ENCODE results near the gene UBL4A.

Gene UBL4A

DNA sequence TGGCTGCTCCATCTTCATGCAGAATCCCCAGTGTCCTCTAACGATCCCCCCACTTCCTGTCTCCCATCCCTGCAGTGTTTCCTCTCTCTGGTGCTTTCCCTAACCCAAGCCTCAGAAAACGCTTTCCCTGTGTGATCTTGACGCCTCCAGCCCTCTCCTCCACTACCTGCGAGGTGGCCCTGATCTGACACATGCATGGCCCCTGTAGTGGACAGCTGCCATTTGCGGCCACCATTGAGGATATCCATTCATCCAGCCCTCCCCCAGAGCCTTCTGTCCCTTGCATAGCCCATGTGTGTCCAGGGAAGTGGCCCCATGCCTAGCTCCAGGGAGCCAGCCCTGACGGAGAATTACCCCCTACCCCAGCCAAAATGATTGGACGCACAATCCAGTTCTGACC, 3.1 kb downstream of the UBL4A start:
- DNase-seq (ENCODE audit: low spot score): no peak
- FAIRE-seq: no peak

DNA sequence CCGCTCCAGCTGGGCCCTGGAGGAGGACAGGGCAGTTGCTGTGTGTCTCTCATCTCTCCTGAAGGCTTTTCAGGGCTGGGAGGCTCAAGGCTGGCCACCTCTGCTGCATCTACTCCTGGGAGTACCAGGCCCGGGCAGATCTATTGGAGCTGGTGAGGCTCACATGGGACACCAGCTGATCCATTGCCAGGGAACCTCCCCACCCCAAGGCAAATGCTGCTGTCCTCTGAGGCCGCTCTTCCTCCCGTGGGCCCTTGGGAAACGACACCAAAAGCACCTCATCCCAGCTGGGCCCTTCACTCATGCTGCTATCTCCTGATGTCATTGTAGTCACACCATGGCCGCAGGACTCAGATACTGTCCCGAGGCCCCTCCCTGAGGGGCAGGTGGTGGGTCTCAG, 3.6 kb downstream of the UBL4A start:
- DNase-seq (ENCODE audit: low spot score): no peak
- FAIRE-seq: no peak

DNA sequence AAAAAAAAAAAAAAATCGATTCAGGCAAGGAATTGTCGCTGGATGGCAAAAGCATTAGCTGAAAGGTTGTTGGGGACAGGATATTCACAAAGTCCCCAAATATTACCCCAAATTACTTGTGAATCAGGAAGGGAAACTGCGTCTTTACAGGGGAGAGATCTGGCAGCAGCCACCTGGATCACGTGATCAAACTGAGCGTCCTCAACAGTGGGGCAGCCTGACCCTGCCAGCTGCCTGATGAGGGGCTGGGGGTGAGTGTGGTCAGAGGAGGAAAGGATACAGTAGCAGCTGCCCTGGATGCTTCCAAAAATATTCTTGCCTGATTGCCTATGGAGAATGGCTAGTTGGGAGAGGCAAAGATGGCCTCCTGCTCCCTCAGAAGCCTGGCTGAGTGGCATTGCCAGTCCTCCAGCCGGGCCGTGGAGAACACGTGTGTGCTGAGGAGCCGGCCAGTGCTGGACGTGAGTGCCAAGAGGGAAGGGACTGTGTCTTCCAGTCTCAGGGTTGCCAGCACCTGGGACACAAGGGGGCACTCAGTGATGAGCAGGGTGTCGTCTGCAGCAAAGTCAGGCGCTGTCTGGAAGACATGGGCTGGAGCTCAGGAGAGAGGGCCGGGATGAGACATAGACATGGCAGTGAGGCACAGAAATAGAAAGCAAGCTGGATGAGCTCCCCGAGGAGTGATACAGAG, 4.4 kb downstream of the UBL4A start:
- no peak for FAIRE-seq

DNA sequence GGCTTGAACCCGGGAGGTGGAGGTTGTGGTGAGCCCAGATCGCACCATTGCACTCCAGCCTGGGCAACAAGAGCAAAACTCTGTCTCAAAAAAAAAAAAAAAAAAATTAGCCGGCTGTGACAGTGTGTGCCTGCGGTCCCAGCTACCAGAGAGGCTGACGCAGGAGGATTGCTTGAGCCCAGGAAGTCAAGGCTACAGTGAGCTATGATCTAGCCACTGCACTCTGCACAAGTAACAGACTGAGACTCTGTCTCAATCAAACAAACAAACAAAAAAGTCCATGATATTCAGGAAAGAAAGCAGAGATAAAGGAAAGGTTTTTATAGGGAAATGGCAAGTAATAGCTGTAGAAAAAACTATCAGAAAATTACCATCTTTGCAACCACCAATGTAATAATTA, 5.2 kb downstream of the UBL4A start:
- DNase-seq (ENCODE audit: low spot score): no peak
- FAIRE-seq: no peak

More for the DNA sequence above, 4.4 kb downstream of the UBL4A start:
- no peak for DNase-seq (ENCODE audit: low spot score)

DNA sequence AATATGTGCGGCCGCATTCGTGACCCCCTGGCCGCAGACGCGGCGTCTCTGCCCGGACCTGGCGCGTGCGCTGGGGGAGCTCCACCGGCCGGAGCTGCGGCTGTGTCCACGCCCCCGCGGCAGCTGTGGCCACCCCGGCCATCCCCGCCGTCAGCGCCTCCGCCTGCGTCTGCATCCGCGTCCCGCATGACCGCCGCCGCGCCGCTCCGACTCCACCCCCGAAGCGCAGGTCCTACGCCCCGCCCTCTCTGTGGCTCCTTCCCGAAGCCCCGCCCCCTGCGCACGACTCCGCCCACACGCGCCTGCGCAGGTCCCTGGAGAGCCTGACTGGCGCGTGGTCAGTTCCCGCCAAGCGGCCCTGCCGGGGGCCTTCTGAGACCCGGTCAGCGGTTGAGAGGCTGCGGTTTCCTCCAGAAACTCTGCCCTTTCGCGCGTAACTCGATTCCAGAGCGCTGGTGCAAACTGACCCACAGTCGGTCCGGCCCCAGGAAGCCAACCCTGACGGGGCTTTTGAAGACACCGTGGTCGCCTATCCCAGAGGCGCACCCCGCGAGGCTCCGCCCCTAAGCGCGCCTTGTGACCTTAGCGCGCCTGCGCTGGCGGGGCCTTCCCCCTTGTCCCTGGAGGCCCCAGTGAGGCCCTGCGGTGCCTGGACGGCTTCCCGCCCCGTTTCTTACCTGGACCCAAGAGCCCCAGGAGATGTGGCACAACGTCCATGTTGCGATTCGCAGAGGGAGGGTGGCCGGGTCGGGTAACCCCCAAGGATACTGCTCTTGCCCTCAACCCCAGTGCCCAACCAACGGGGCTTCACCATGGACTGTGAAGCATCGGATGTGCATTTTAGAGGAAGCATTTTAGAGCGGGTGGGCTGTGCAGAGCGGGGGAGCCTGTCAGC, 7.4 kb downstream of the UBL4A start, which contains the start of gene LAGE3:
LAGE3 (minus strand) TSS at position 554 of the 895 bp plus-strand sequence; CDS start at position 188, 366 bp downstream.
- DNase-seq (ENCODE audit: low spot score): peak; percentile 74
- FAIRE-seq: no peak

DNA sequence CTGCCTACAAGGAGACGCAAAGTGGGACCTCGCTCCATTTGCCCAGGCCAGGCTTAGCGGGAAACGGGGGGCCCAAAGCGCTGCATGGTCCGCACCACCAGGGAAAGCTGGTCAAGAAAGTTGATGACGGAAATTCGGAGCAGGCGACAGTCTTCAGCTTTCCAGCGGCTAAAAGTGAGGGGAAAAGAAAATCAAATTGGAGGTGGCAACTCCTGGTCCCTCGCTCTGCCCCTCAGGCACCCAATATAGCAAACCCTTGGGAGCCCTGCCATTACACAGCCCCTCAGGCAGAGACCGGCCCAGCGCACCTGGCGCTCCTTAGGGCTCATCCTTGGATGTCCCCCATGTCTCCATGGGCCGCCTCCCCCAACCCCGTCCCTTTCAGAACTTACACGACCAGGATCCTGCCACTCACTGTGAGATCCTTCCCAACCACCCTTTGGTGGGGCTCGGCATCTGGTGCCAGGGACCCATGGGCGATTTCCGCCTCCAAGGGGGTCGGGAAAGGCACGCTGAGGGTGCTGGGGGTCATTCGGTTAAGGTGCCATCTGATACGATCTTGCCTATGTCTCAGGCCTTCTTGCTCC, 8.4 kb downstream of the UBL4A start:
- no peak for FAIRE-seq

DNA sequence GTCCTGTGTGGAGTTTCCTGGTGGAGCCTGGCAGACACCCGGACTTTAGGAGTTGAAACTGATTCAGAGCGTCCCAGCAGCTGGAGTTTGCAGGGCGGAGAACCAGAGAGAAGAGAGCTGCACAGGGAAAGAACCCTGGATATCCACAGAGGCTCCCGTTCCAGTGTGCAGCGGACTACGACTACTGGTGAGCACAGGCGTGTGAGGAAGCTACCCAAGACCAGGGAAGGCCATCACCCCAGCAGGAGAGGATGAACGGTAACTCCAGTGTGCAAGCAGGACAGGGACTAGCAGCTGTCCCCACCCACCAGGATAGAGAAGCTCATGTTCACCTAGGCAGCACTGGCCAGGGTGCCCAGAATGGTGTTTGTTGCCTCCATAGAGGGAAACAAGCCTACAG, 9.6 kb downstream of the UBL4A start:
- FAIRE-seq: no peak

More for the DNA sequence above, 8.4 kb downstream of the UBL4A start:
- no peak for DNase-seq (ENCODE audit: low spot score)

GRCh38 chrX:154473683-154474082, 12.7 kb downstream of the UBL4A start:
- FAIRE-seq: no peak

More for the DNA sequence above, 9.6 kb downstream of the UBL4A start:
- DNase-seq (ENCODE audit: low spot score): peak; percentile 7

GRCh38 chrX:154472685-154473632, 13.5 kb downstream of the UBL4A start:
- DNase-seq (ENCODE audit: low spot score): no peak

More at GRCh38 chrX:154473683-154474082, 12.7 kb downstream of the UBL4A start:
- DNase-seq (ENCODE audit: low spot score): no peak

DNA sequence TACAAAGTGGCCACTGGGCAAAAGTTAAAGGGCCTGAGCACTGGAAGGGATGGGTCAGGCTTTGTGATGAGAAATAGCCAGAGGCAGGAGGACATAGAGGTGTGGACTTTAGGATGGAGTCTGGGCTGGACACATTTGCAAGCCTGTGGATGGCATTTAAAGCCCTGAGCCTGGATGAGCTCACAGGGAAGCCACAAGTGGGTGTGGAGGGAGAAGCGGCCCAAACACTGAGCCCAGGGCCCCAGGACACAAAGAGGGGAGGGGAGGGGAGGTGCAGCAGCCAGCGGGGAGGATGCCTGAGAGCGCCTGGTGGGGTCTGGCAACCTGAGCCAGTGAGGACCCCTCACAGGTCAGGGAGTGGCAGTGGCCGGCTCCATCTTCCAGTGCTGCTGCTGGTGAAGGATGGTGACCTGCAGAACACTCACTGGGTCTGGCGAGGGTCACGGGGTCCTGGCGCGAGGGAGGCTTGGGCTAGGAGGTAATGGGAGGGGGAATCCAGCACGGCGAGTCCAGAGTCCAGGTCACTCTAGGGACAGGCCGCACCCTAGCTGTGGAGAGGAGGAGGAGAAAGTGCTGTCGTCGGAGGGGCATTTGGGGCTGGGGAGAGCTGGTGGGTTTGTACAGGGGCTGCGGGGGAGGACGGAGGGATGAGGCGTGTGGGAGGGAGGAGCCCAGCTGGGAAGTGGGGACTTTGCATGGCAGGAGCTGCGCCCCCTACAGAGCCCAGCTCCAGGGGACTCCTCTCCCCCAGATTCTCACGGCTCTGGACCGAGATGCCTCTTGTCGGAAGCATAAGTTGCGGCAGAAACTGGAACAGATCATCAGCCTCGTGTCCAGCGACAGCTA, 14.4 kb downstream of the UBL4A start:
- no peak for FAIRE-seq
- no peak for DNase-seq (ENCODE audit: low spot score)

More at GRCh38 chrX:154472685-154473632, 13.5 kb downstream of the UBL4A start:
- no peak for FAIRE-seq

- no peak for FAIRE-seq
- DNase-seq (ENCODE audit: low spot score): no peak
Measured at GRCh38 chrX:154470914-154471568, 15.4 kb downstream of the UBL4A start.

- DNase-seq (ENCODE audit: low spot score): no peak
- FAIRE-seq: no peak
Measured at GRCh38 chrX:154470434-154470833, 16.0 kb downstream of the UBL4A start.

DNA sequence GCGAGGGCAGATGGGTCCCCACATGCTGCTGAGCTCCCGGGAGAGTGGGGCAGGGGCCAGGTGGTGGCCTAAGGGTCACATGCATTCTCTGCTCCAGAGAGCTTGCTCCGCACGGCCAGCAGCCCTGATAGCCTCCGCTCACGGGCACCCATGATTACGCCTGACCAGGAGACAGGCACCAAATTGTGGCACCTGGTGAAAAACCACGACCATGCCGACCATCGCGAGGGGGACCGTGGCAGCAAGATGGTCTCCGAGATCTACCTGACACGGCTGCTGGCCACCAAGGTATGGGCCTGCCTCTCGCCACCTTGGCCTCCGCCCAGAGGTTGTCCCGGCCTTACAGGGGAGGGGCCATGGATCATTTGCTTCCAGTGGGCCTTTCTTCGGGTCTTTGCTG, 16.5 kb downstream of the UBL4A start:
- FAIRE-seq (no peak), DNase-seq (ENCODE audit: low spot score) (no peak)

GRCh38 chrX:154469114-154469513, 17.3 kb downstream of the UBL4A start:
- DNase-seq (ENCODE audit: low spot score): no peak
- no peak for FAIRE-seq

GRCh38 chrX:154468217-154468616, 18.2 kb downstream of the UBL4A start:
- FAIRE-seq (no peak), DNase-seq (ENCODE audit: low spot score) (no peak)

GRCh38 chrX:154467556-154467955, 18.9 kb downstream of the UBL4A start:
- no peak for FAIRE-seq
- DNase-seq (ENCODE audit: low spot score): no peak

DNA sequence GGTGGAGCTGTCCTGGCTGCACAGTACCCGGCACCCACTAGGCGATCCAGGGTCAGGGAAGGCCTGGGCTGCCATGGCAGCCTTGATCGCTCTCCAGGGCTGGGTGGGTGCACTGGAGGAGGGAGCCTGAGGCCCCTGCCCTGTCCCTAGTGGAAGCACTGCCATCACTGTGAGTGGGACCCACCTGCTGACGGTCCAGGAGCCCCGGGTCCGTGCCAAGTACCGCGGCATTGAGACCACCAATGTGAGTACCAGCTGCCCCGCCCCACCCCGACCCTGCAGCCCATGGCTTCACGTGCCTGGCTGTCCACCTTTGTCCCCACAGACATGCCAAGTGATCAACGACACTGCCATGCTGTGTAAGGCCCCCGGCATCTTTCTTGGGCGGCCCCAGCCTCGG, 19.5 kb downstream of the UBL4A start:
- DNase-seq (ENCODE audit: low spot score): no peak
- FAIRE-seq: no peak

- no peak for DNase-seq (ENCODE audit: low spot score)
- no peak for FAIRE-seq
Measured at GRCh38 chrX:154466036-154466435, 20.4 kb downstream of the UBL4A start.

DNA sequence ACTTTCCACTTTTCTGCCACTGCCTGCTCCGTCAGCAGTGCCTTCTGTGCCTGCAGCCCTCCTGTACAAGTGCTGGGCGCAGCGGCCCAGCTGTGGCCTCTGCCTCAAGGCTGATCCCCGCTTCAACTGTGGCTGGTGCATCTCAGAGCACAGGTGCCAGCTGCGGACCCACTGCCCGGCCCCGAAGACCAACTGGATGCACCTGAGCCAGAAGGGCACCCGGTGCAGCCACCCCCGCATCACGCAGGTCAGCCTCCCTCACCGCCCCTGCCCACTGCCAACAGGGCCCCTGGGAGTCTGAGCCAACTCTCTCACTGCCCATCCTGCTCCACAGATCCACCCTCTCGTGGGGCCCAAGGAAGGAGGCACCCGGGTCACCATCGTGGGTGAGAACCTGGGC, 20.8 kb downstream of the UBL4A start:
- no peak for FAIRE-seq
- DNase-seq (ENCODE audit: low spot score): no peak

Data from RCC 7860 (cell line).